ENCODE data around the gene SYTL4.

SYTL4 gene

DNA sequence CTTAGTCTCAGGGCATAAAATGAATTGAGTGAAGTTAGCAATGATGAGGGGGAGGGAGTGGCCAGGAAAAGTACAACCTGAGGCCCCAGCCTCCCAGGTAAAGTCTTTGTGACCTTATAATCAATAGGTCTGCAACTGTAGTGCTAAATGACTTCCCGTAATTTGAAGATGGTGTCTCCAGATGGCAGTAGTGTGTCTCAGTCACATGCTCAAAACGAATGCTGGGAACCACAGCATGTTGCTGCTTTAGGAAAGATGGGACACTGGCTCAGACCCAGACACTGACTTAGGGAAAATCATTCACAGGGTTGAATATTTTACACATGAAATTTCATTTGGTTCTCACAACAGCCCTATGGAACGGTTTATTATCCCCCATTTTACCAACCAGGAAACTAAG is 77.7 kb downstream of the SYTL4 start:
- in situ Hi-C loops (cut with HindIII; ENCODE audit: low pct_ligation_motif_present, low pct_unique_long_range_greater_than_20kb, low sequenced_read_pairs): no loop called here
- peak; percentile 35 for DNase-seq

DNA sequence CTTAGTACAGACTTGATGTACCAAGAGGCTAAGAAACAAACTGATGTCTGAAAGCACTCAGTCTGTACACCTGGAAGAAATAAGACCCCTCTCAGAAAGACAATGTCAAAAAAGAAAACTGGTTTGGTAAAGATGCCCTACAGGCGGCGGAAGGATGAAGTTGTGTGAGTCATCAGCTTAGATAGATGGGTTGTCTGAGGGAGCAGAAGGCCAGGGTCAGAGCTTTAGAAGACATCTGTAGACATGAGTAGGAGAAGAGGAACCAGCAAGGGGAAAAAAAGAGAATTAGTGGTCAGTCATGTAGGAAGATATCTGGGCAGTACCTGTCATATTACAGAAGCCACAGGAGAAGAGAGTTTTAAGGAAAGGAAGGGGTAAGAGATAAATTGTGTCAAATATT is 79.7 kb downstream of the SYTL4 start:
- in situ Hi-C loops (cut with HindIII; ENCODE audit: low pct_ligation_motif_present, low pct_unique_long_range_greater_than_20kb, low sequenced_read_pairs): no loop called here
- no peak for DNase-seq

DNA sequence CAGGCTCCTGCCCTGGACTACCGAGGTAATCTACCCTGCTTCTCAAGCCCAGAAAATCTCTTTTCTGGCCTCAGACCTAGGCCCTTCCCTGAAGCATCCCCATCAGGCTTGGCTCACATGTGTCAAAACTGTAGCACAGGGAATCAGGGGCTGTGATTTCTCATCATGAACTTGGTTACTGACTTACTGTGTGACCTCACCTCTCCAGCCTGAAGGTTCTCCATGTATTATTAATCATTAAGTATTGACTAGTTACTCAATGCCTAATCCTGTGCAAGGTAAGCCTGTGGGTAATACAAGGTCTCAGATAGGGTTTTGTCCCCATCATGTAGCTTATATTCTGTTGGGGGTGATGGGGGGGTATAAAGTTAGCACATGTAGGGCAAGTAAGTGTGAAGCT is 81.1 kb downstream of the SYTL4 start:
- peak; percentile 23 for DNase-seq
- in situ Hi-C loops (cut with HindIII; ENCODE audit: low pct_ligation_motif_present, low pct_unique_long_range_greater_than_20kb, low sequenced_read_pairs): no loop called here

DNA sequence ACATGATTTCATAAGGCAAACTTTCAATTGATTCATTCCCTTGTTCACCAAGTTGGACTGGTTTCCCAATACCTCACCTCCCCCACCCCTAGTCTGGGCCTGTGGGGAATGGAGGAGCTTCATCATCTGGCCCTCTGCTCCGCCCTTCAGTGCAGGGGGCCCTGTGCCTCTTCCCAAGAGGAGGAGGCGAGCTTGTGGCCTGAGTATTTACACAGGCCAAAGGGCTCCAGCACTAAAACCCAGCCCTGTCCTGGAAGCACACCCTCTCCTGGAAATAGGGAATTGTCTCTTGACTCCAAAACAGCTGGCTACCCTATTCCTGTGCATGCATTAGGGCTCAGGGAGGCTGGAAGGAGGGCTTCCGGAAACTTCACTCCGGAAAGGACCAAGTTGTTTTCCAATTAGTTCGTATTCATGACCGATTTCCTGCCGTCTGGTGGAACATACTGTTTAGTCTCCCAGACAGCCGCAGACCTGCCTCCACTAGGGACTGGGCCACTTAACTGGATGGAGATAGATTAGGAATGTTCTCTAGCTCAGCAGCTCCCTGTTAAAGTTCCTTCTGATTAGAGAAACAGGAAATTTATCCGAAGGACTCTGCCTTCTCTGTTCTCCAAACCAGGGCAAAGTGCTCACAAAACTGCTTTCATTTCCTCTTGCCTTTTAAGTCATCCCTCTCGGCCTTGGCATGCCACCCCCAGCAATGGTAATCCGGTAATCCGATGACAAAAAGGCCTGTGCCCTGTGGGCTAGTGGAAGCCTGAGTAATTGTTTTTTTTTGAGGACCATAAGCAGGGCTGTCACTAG is 82.2 kb downstream of the SYTL4 start:
- in situ Hi-C loops (cut with HindIII; ENCODE audit: low pct_ligation_motif_present, low pct_unique_long_range_greater_than_20kb, low sequenced_read_pairs): no loop called here
- no peak for DNase-seq

DNA sequence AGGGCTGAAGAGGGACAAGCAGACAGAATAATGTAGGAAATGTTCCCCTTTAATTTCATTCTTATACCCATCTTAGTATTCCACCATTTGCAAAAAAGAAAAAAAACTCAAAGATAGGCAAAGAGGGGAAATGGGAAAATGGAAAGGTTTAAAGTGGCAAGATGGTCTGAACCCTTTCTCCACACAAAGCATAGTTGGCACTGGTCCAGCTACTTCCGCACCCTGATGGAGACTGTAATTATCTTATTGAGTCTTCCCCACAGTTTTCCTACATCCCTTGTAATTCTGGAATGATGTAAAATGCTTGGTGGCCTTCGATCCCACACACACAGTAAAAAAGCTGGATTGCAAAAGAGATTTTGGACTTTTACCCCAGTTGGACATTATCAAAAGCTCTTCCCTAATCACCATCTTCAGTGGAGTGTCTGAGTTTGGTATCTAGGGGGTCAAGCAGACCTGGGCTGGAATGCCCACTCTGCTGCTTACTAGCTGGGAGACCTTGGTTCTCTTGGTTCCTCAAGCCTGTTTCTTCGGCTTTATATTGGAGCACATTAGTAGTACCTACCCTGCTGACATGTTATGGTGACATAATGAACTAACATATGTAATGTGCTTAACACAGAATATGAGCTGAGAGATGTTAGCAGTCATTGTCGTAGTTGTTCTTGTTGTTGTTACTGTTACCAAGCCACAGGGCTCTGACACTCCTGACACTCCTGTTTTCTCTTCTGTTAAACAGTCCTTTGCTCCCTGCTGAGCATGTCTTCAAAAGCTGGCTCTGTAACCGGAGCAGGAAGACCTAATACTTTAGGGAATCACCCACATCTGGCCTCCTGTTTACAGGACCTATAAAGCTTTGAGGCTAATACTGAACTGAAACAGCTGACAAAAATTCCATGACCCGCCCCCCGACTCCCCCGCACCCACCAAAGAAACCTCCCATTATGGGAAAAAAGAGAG is 83.2 kb downstream of the SYTL4 start:
- in situ Hi-C loops (cut with HindIII; ENCODE audit: low pct_ligation_motif_present, low pct_unique_long_range_greater_than_20kb, low sequenced_read_pairs): no loop called here
- DNase-seq: no peak

DNA sequence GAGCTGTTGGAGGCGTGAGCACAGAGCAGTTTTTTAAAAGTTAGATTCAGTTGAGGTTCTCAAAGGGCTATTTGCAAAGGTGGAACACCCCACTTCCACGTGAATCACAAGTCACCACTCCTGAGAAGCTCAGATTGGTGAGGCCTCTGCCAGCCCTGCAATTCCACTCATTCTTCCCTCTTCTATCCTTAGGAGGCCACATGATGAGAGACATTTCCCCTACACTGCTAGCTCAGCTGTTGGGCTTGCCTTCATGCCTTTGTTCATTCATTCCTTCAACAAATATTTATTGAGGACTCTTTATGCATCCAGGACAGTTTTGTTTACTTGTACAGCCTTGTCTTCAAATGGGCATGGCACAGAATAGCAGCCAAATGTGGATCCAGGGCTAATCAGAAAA is 84.2 kb downstream of the SYTL4 start:
- DNase-seq: no peak
- in situ Hi-C loops (cut with HindIII; ENCODE audit: low pct_ligation_motif_present, low pct_unique_long_range_greater_than_20kb, low sequenced_read_pairs): no loop called here

DNA sequence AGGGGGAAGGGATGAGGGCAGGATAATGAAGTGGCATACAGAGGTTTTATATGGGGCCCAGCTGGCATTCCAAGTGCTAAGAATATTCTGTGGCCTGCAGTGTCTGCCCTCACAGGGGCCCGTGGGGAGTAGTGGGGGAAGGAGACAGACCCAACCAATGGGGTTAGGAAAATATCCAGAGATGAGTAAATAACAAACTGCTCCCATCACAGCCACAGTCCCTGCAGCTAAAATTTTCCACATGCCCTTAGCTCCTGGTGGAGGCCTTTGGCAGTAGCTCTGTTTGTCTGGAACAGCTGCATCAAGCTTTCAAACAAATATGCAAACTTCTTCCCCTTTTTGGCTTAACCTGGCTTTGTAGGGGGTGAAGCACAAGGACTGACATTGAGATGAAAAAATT is 84.8 kb downstream of the SYTL4 start:
- in situ Hi-C loops (cut with HindIII; ENCODE audit: low pct_ligation_motif_present, low pct_unique_long_range_greater_than_20kb, low sequenced_read_pairs): no loop called here
- no peak for DNase-seq

DNA sequence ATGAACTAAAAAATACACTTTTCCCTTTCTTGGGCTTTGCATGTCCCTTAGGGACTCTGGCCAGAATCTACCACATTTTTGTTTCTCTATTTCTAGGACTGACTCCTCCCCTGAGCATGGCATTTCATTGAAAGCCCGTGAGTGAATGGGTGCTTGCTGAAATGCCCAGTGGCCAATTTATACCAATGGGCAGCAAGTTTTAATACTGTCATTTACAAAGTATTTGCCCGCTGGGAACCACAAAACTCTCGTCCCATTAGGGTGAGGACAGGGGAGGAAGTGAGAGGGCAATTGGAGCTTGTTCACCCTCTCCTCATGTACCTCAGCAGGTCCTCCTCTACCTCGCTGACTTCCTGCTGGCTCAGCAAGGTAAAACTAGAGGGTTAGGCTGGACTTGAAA is 86.8 kb downstream of the SYTL4 start:
- no peak for DNase-seq
- in situ Hi-C loops (cut with HindIII; ENCODE audit: low pct_ligation_motif_present, low pct_unique_long_range_greater_than_20kb, low sequenced_read_pairs): no loop called here

DNA sequence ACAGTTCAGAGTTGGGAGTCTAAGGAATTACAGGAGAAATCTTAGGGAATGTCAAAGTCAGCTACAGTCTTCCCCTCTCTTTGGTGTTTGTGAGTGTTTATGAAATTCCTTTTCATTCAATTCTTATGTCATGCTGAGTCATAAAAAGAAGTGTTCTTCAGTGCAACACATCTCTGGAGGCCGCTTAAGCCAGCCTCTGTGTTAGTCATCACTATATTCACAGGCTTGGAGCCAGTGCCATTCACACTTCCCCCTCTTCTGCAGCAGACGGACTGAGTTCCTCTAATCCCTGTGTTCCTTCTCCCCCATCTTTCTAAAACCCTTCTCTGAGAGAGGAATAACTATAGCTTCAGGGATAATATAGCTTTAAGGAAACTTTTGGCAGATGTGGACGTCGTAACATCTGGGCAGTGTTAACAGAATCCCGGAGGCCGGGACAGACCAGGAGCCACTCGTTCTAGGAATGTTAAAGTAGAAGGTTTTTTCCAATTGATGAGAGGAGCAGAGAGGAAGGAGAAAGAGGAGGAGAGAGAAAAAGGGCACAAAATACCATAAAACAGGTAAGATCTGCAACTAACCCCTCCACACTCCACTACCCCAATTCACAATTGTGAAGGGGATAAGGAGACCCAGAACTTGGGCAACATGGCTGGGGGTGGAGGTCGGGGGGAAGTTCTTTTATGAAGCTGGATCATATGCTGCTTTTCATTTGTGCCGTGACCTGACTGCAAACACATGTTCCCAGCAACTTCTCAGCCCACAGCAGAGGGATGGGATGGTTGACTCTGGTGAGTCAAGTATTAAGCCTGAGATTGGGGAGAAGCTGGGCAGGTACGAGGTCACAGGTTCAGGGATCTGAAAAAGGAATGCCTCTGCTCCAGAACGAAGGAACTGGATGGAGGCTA is 87.7 kb downstream of the SYTL4 start, which contains the start of gene SRPX2:
TSS of gene SRPX2 (plus strand) at position 244 of the 905 bp plus-strand sequence. CDS start 2,124 bp downstream, outside the sequence.
- in situ Hi-C loops (cut with HindIII; ENCODE audit: low pct_ligation_motif_present, low pct_unique_long_range_greater_than_20kb, low sequenced_read_pairs): no loop called here

DNA sequence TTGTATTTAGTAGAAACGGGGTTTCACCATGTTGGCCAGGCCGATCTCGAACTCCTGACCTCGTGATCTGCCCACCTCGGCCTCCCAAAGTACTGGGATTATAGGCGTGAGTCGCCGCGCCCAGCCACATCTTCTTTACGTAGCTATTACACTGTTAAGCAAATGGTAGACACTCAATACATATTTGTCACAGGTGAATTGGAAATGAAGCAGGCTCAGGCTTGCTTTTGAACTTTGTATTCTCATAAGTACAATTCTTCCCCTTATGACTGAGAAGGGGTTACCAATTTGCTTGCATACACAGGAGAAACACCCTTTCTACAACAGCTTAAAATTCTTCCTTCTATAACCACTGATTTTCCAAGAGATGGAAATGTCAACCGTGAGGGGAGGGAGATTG is 88.7 kb downstream of the SYTL4 start:
- no peak for DNase-seq
- in situ Hi-C loops (cut with HindIII; ENCODE audit: low pct_ligation_motif_present, low pct_unique_long_range_greater_than_20kb, low sequenced_read_pairs): no loop called here

More for the DNA sequence above, 87.7 kb downstream of the SYTL4 start, which contains the start of gene SRPX2:
- DNase-seq: peak; percentile 73

DNA sequence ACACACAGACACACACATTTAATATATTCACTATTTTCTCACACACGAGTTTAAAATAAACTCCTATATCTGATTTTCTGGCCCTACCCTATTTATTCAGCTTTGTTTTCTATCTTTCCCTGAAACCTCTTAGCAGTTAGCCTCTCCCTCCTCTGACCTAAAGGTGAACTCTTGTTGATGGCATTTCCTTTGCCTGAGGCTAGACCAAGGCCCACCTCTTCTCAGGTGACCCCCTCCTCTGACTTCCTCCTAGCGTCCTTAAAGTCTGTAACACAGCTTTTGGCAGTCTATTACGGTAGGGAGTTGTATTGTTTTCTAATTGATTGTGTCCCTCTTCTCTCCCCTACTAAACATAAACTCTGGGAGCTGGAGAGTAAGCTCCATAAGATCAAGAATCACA is 89.6 kb downstream of the SYTL4 start:
- no peak for DNase-seq
- in situ Hi-C loops (cut with HindIII; ENCODE audit: low pct_ligation_motif_present, low pct_unique_long_range_greater_than_20kb, low sequenced_read_pairs): no loop called here

DNA sequence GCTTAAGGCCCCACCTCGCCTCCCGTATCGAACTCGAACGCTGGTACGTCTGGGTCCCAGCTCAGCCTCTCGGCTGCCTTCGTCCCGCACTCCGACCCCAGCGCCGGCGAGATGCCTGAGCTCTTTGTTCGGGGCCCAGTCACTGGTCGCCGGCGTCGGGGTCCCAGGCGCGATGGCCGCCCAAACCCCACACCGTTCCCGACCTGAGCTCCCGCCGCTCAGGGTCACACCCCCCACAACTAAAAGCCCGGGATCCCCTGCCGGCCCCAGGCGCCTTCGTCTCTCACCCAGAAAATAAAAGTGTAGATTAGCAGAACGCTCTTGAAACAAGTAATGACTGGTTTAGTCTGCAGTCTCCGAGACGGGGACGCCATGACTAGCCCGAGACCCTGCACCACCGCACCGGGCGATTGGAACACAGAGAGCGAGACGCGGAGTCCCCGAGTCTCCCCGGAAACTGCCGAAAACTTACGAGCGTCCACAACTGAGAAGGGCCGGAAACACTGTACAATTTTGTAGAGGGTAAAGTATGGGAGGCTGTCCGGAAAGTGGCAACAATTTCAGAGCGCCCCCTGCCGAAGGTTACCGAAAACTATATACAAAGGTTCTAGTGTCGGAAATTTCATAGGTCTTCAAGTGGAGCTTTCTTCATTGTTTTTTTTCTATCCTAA is 95.5 kb downstream of the SYTL4 start, which contains the start of gene TSPAN6:
TSS of gene TSPAN6 (minus strand) at position 486 of the 671 bp plus-strand sequence. CDS start at position 374, 112 bp downstream.
- in situ Hi-C loops (cut with HindIII; ENCODE audit: low pct_ligation_motif_present, low pct_unique_long_range_greater_than_20kb, low sequenced_read_pairs): no loop called here
- peak; percentile 82 for DNase-seq

DNA sequence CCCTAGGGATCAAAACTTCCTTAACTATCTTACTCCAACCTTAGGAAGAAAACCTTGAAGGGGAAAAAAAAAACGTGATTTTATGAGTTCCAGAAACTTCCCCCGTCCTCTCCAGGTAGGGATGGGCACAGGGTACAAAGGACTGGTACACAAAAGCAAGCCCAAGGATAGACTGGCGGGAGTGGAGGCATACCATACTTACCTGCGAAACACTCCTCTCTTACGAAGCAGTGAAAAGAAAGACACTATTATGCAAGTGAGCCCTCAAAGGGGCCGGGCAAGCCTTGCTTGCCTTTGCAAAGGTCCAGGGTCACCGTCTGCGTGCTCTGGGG is 96.0 kb downstream of the SYTL4 start:
- no peak for DNase-seq

DNA sequence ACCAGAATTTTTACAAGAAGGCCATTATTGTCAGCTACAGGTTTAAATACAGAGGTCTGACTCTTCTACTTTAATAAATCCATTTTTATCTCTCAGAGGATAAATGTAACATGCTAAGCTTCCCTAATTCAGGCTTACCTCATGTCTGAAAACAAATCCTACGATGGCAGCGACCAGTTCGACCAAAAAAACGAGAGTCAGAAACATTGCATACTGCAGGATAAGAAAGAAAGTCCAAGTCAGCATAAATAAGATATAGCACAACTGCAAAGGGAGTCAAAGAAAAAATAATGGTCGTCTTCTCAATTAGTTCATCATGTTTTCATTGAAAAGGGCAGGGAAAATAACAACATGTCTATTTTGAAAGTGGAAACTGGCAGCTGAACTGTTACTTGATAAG is 96.9 kb downstream of the SYTL4 start:
- no peak for DNase-seq
- in situ Hi-C loops (cut with HindIII; ENCODE audit: low pct_ligation_motif_present, low pct_unique_long_range_greater_than_20kb, low sequenced_read_pairs): no loop called here

More for the DNA sequence above, 96.0 kb downstream of the SYTL4 start:
- in situ Hi-C loops (cut with HindIII; ENCODE audit: low pct_ligation_motif_present, low pct_unique_long_range_greater_than_20kb, low sequenced_read_pairs): no loop called here

DNA sequence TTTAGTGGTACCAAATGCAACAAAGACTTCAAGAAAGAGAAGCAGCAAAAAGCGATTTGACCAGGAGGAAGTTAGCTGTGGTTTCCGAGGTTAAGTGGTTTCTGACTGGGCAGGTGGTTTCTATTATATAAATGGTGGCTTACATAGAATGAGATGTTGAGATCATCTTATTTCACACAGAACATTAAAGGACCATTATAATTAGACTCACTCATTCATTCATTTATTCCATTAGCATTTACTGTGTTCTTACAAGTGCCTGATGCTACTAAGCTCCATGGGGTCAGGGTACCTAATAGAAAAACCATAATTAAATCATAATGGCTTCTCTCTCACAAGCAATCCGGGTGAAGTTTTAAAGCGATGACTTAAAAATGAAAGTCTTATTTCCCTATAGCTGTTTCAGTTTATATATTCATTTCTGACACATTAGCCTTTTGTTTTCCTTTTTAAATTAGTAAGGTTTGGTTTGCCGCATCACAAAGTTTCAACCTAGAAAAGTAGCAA is 105.9 kb downstream of the SYTL4 start:
- DNase-seq: no peak
- in situ Hi-C loops (cut with HindIII; ENCODE audit: low pct_ligation_motif_present, low pct_unique_long_range_greater_than_20kb, low sequenced_read_pairs): no loop called here

All from ACHN (cell line).